Activated CD4-positive, alpha-beta T cell treated with anti-CD3 and anti-CD28 coated beads, Interleukin-2, amount 10 ng/mL, durations not matched to agents 7 days and 5 days (primary cell): ENCODE measurements around the gene KCNK6. TPM values are rescaled to one million over a fixed set of nuclear protein-coding genes. Genes with fewer than 3 reads are reported as not detected.
"Not testable (repeated sequence)": the region's sequence is repeated elsewhere in the genome, so short reads cannot be mapped to it uniquely, and the experiment has no call there.

Experiments
- CTCF ChIA-PET: fragments of 350-600 bp; sonication (Branson Sonifier 250); formaldehyde crosslinking; loops from one replicate; lab custom pipeline; 2021; ENCODE audit warnings: antibody characterized with exemption; lab: Charles Lee
- POLR2A ChIA-PET: fragments of 350-600 bp; sonication (Branson Sonifier 250); formaldehyde crosslinking; loops from one replicate; lab custom pipeline; 2021; ENCODE audit warnings: antibody characterized with exemption; lab: Charles Lee
- DNase-seq: peaks from one replicate; pipeline ENCODE4 v3.0.0-alpha.2; 2020
- H3K27ac Mint-ChIP-seq: one replicate; pipeline ENCODE4 v1.8.0; 2021; ENCODE audit warnings: mild to moderate bottlenecking, moderate library complexity, mixed read lengths
- H3K27me3 Mint-ChIP-seq: one replicate; pipeline ENCODE4 v1.8.0; 2021; ENCODE audit warnings: mixed read lengths
- H3K36me3 Mint-ChIP-seq: one replicate; pipeline ENCODE4 v1.8.0; 2021; ENCODE audit warnings: low read depth, mixed read lengths
- H3K4me1 Mint-ChIP-seq: one replicate; pipeline ENCODE4 v1.8.0; 2021; ENCODE audit warnings: mixed read lengths
- H3K4me3 Mint-ChIP-seq: one replicate; pipeline ENCODE4 v1.8.0; 2021; ENCODE audit warnings: mild to moderate bottlenecking, moderate library complexity, mixed read lengths
- H3K9me3 Mint-ChIP-seq: one replicate; pipeline ENCODE4 v1.8.0; 2021; ENCODE audit warnings: mixed read lengths
- total RNA-seq, 2 experiments: library from RNA; stranded (reverse); gene quantifications; one replicate each; pipeline ENCODE4 v1.2.3, GENCODE V29; 2021

Gene KCNK6
- total RNA-seq, 2 experiments from 2014 or later = 12.6 to 14.0 TPM

DNA sequence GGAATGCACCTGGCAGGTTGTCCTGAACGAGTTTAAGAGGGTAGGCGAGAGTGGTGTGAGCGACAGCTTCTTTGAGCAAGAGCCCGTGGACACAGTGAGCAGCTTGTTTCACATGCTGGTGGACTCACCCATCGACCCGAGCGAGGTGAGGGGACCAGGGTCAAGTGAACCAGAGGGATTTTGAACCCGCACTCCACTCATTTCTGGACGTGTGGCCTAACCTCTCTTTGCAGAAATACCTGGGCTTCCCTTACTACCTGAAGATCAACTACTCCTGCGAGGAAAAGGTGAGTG is 17.7 kb downstream of the KCNK6 start:
- ChIA-PET POLR2A (no interaction called here), CTCF (interaction anchor here (1.0 kb wide), 1 partner anchor 37 kb away, joined by 3 read pairs; the partner anchor contains the start of gene PSMD8)
- H3K27me3 Mint-ChIP-seq = no peaks in the 10 kb centered on the region
- H3K9me3 Mint-ChIP-seq = no peaks in the 10 kb centered on the region
- peak overlapping the region; percentile 97 for H3K27ac Mint-ChIP-seq
- peak; percentile 14 for DNase-seq
- peaks cover 20% of the 10 kb centered on the region for H3K4me1 Mint-ChIP-seq
- no peaks in the 10 kb centered on the region for H3K36me3 Mint-ChIP-seq
- peak overlapping the region; percentile 88 for H3K4me3 Mint-ChIP-seq

DNA sequence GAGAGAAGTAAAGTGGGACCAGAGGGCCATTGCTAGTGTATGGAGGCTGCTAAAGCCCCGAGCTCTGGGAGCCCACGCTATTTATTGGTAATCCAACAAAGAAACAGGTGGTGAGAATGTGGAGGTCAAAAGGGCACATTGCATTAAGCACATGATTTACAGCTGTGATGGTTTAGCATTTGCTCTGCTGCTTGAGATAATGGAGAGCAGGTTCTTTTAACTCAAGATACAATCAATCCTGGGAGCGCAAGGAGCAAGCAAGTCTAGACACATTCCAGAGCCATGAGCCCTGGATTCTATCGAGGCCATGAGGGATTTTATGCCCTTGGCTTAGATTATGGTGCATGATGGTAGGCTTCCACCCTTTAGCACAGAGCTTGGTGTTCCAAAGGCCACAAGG is 19.4 kb downstream of the KCNK6 start:
- not testable (repeated sequence) for H3K27ac Mint-ChIP-seq, H3K36me3 Mint-ChIP-seq, H3K27me3 Mint-ChIP-seq, H3K4me3 Mint-ChIP-seq, H3K9me3 Mint-ChIP-seq, DNase-seq
- H3K4me1 Mint-ChIP-seq = peaks cover 20% of the 10 kb centered on the region
- POLR2A ChIA-PET = interaction anchor here (0.7 kb wide), 1 partner anchor 111 kb away, joined by 6 read pairs; no protein-coding TSS in a partner anchor
- CTCF ChIA-PET = interaction anchor here (0.6 to 1.4 kb wide), 3 partner anchors 14 to 784 kb away, joined by 3 to 7 read pairs (median 4); partner anchors contain the start of gene FAM98C

DNA sequence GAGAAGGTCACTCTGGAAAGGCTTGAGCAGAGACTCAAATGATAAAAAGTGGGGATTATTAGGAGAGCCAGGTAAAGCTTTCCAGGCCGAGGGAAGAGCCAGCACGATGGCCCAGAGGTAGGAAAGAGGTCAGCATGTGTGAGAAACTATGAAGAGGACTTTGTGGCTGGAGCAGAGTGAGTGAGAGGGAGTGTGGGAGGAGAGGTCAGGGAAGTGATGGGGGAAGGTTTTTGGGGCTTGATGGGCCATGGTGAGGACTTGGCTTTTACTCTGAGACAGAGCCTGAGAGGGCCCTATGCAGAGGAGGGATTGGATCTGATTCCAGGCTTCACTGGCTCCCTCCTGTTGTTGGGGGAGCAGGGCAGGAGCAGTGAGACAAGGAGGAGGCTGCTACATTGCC is 21.3 kb downstream of the KCNK6 start:
- Mint-ChIP-seq H3K27ac (peak overlapping the region; percentile 7), H3K4me3 (no peak overlapping the region), H3K27me3 (no peaks in the 10 kb centered on the region), H3K4me1 (peaks cover 17% of the 10 kb centered on the region), H3K36me3 (no peaks in the 10 kb centered on the region), H3K9me3 (no peaks in the 10 kb centered on the region)
- ChIA-PET POLR2A (no interaction called here), CTCF (no interaction called here)
- no peak for DNase-seq

DNA sequence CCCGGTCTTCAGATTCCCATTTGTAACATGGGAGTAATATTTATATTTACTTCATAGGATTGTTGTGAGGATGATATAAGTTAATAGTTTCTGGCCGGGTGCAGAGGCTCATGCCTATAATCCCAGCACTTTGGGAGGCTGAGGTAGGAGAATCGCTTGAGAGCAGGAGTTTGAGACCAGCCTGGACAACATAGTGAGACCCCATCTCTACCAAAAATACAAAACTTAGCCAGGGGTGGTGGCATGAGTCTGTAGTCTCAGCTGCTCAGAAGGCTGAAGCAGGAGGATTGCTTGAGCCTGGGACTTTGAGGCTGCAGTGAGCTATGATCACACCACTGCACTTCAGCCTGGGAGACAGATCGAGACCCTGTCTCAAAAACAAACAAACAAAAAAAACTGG is 27.2 kb downstream of the KCNK6 start:
- Mint-ChIP-seq H3K36me3 (no peaks in the 10 kb centered on the region), H3K9me3 (no peaks in the 10 kb centered on the region), H3K27me3 (no peaks in the 10 kb centered on the region), H3K4me3 (no peak overlapping the region), H3K4me1 (no peaks in the 10 kb centered on the region), H3K27ac (no peak overlapping the region)
- no peak for DNase-seq
- ChIA-PET POLR2A (no interaction called here), CTCF (interaction anchor here (1.3 to 1.5 kb wide), 4 partner anchors 9 to 78 kb away, joined by 3 to 7 read pairs (median 3); partner anchors contain the start of genes CATSPERG and FAM98C)

DNA sequence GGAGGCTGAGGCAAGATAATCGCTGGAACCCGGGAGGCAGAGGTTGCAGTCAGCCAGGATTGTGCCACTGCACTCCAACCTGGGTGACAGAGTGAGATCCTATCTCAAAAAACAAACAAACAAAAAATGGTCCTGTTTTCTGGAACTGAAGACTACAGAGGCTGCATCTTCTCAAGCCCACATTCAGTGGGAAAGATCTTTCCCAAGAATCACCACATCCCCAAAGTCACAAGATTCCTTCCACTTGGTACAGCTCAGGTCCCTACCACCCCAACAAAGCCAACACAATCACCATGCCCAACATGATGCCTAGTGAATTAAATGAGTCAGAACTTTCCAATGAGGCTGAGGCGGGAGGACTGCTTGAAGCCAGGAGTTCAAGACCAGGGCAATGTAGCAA is 31.2 kb downstream of the KCNK6 start:
- H3K27ac Mint-ChIP-seq = no peak overlapping the region
- CTCF ChIA-PET = no interaction called here
- no peaks in the 10 kb centered on the region for H3K27me3 Mint-ChIP-seq
- no peak overlapping the region for H3K4me3 Mint-ChIP-seq
- H3K36me3 Mint-ChIP-seq = no peaks in the 10 kb centered on the region
- H3K9me3 Mint-ChIP-seq = no peaks in the 10 kb centered on the region
- no peak for DNase-seq
- POLR2A ChIA-PET = no interaction called here
- no peaks in the 10 kb centered on the region for H3K4me1 Mint-ChIP-seq

DNA sequence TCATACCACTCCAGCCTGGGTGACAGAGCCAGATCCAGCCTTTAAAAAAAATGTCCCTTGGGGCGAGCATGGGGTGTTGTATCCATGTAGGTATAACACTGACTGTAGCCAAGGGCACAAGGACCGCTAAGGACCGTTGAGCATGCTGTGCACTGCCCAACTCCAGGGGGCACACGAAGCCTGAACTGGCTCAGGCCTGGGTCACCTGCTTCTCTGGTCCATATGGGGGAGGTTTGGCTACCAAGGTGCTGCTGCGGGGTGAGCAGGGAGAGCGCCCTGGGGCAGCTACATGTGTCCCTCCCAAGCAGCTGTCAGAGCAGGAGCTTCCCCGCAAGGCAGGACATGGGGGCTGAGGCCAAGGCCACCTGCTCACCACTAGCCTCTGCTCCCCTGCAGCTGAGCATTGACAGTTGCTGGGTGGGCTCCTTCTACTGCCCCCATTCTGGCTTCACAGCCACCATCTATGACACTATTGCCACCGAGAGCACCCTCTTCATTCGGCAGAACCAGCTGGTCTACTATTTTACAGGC is 32.3 kb downstream of the KCNK6 start:
- Mint-ChIP-seq H3K27me3 (peaks cover 2% of the 10 kb centered on the region), H3K4me1 (no peaks in the 10 kb centered on the region), H3K4me3 (no peak overlapping the region), H3K27ac (no peak overlapping the region), H3K9me3 (no peaks in the 10 kb centered on the region), H3K36me3 (no peaks in the 10 kb centered on the region)
- POLR2A ChIA-PET = no interaction called here
- DNase-seq = no peak
- CTCF ChIA-PET = interaction anchor here (0.5 to 2.0 kb wide), 2 partner anchors 13 to 143 kb away, joined by 3 to 4 read pairs; no protein-coding TSS in a partner anchor

DNA sequence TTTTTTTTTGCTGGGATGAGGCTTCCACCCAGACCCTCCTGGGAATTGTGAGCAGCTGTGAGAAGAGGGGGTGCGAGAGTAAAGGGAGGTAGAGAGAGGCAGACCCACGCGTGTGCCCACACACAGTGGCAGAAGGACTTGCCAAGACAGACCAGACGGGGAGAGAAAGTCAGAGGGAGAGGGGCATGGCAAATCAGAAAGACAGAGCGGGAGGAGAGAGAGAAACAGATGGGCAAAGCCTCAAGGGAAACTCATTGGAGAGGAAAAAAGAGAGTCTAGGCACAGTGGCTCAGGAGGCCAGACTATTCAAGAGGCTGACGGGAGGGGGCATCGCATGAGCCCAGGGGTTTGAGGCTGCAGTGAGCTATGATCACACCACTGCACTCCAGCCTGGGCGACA is 33.0 kb downstream of the KCNK6 start:
- H3K4me1 Mint-ChIP-seq = no peaks in the 10 kb centered on the region
- ChIA-PET POLR2A (no interaction called here), CTCF (interaction anchor here (0.5 to 2.0 kb wide), 2 partner anchors 14 to 142 kb away, joined by 3 to 4 read pairs; no protein-coding TSS in a partner anchor)
- no peak for DNase-seq
- no peaks in the 10 kb centered on the region for H3K36me3 Mint-ChIP-seq
- no peak overlapping the region for H3K27ac Mint-ChIP-seq
- no peak overlapping the region for H3K4me3 Mint-ChIP-seq
- H3K9me3 Mint-ChIP-seq = no peaks in the 10 kb centered on the region
- H3K27me3 Mint-ChIP-seq = peaks cover 2% of the 10 kb centered on the region

DNA sequence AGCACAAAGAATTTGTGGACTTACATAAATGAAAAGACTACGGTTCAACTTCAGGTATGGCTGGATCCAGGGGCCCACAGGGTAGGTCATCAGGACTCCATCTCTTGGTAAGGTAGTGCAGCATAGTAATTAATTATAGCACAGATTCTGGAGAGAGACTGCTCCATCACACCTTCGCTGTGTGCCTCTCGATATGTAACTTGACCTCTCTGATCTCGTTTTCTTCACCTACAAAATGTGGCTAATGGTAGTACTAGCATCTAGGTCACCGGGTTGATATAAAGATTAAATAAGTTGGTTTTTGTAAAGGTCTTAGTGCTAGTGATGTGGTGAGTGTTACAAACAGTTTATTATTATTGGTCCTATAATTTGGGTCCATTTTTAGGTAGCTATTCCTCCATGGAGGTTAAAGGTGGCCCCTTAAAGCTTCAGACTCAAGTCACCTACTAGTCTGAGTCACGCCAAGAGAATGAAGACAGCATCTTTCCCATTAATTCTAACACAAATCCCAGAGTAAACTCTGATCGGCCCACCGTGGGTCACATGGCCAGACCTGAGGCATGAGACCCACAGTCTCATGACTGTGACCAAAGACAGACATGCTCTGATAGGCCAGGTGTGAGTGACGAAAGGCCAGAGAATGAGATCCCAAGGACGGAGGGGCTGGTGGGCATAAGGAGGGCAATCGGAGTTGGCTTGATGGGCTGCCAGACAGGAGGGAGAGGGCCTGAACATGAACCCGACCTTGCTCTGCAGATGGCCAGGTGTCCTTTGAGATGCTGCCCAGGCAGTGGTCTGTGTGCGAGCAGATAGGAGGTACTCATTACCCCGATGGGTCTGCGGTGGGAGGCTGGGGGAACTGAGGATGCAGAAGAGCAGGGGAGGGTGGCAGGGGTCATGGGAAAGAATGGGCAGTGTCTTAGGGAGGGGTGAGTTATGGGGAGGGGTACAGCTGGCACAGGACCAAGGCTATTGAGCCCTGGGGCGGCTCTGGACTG is 36.4 kb downstream of the KCNK6 start:
- Mint-ChIP-seq H3K4me3 (no peak overlapping the region), H3K27ac (no peak overlapping the region), H3K4me1 (peaks cover 5% of the 10 kb centered on the region), H3K36me3 (no peaks in the 10 kb centered on the region), H3K9me3 (no peaks in the 10 kb centered on the region), H3K27me3 (peaks cover 29% of the 10 kb centered on the region)
- no peak for DNase-seq
- POLR2A ChIA-PET = no interaction called here
- CTCF ChIA-PET = no interaction called here

DNA sequence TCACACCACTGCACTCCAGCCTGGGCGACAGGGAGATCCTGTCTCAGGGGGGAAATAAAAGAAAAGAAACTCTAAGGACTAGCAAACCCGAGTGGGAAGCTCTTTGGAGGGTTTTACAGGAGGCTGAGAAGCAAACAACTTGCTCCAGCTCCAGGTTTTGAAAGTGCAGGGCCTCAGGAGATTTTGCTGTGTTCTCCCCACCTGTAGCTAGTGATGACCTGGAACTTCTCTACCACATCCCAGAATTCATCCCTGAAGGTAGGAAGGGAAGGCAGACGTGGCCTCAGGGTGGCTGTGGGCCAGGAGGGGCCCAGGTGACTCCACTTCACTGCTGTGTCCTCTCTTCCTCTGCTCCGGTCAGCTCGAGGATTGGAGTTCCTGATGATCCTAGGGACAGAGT is 38.4 kb downstream of the KCNK6 start:
- Mint-ChIP-seq H3K27me3 (peaks cover 36% of the 10 kb centered on the region), H3K4me1 (peaks cover 18% of the 10 kb centered on the region), H3K27ac (no peak overlapping the region), H3K4me3 (no peak overlapping the region), H3K9me3 (no peaks in the 10 kb centered on the region), H3K36me3 (no peaks in the 10 kb centered on the region)
- CTCF ChIA-PET = interaction anchor here (0.6 to 1.4 kb wide), 5 partner anchors 16 to 58 kb away, joined by 3 to 5 read pairs (median 4); partner anchors contain the start of genes CATSPERG, FAM98C and PSMD8
- POLR2A ChIA-PET = no interaction called here
- no peak for DNase-seq

DNA sequence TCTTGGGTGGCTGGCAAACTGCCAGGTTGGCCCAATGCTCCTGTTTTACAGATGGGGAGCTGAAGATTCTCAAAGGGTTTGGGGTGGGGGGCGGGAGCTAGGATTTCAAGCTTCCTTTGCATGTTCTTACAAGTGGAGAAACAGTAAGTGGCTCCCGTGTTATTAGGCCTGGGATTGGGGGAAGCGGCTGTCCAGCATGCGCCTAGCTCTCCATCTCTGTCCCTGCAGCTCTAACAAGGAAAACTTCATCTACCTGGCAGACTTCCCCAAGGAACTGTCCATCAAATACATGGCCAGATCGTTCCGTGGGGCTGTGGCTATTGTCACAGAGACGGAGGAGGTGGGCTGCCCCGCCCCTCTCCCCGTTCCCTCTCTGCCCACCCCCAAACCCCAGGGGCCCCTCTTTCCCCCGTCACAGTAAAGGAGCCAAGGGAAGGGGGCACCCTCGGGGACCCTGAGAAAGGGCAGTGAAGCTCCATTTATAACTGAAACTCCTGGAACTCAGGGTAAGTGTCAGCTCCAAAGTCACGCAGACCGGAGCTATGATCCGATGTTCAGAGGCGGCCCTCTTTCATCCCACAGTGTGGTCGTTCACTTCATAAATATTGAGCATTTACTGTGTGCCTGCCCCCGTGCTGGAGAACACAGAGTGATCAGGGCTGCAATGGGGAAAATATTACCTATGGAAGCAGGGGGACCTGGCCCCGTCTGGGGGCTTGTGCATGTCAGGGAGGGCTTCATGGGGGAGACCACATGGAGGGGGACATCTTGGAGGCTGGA is 39.8 kb downstream of the KCNK6 start:
- CTCF ChIA-PET = no interaction called here
- no peak for DNase-seq

DNA sequence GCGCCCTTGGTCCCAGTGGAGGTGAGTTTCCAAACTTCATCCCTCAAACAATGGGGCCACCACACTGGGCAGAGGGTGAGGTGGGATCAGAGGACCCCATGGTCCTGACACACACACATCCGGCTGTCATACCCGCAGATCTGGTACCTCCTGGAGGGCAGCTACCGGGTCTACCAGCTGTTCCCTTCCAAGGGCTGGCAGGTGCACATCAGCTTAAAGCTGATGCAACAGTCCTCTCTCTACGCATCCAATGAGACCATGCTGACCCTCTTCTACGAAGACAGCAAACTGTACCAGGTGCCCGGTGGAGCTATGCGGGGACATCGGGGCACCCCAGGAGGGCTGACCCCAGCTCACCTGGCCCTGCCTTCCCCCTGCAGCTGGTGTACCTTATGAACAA is 40.7 kb downstream of the KCNK6 start:
- POLR2A ChIA-PET = no interaction called here
- peaks cover 19% of the 10 kb centered on the region for H3K4me1 Mint-ChIP-seq
- H3K27me3 Mint-ChIP-seq = peaks cover 36% of the 10 kb centered on the region

More for the DNA sequence above, 39.8 kb downstream of the KCNK6 start:
- POLR2A ChIA-PET = interaction anchor here (0.7 kb wide), 1 partner anchor 35 kb away, joined by 4 read pairs; no protein-coding TSS in a partner anchor
- Mint-ChIP-seq H3K27me3 (peaks cover 36% of the 10 kb centered on the region), H3K4me1 (peaks cover 19% of the 10 kb centered on the region), H3K9me3 (no peaks in the 10 kb centered on the region), H3K36me3 (no peaks in the 10 kb centered on the region), H3K27ac (no peak overlapping the region), H3K4me3 (no peak overlapping the region)

DNA sequence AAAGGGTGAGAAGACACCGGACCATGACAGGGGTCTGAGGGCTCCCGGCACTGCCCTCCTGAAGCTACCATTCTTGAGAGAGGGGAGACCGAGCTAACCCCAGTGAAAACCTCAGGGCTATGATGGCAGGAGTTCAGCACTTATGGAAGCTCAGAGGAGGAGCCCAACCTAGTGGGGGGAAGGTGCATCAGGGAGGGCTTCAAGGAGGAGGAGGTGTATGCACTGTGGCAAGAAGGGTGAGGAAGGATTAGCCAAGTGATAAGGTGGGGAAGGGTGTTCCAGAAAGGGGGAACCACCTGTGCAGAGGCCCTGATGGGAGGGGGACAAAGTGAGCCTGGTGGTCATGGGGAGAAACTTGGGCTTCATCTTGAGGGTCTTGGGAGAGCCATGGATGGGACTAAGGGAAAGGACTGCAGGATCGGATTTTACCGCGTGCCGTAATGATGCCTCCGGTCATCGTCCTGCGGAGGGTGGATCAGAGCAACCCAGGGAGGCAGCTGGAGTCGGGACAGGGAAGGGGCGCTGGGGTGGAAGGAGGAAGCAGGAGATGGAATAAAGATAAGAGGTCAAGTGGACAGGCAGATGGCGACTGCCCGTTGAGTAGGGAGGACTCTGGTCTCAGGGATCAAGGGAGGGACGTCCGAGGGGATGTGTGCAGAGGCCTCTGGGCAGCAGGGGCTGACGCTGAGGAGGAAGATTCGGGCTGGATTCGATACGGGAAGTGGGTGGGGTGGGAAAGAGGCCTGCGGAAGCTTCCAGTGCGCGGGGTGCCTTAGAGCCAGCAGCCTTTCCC is 41.4 kb downstream of the KCNK6 start:
- H3K4me1 Mint-ChIP-seq = peaks cover 19% of the 10 kb centered on the region
- peak overlapping the region; percentile 81 for H3K4me3 Mint-ChIP-seq
- no peak for DNase-seq
- H3K27ac Mint-ChIP-seq = no peak overlapping the region
- POLR2A ChIA-PET = no interaction called here
- no peaks in the 10 kb centered on the region for H3K36me3 Mint-ChIP-seq
- peaks cover 36% of the 10 kb centered on the region for H3K27me3 Mint-ChIP-seq
- CTCF ChIA-PET = interaction anchor here (3.1 kb wide), 1 partner anchor 13 kb away, joined by 13 read pairs; the partner anchor contains the start of gene PSMD8
- H3K9me3 Mint-ChIP-seq = no peaks in the 10 kb centered on the region

More for the DNA sequence above, 40.7 kb downstream of the KCNK6 start:
- Mint-ChIP-seq H3K36me3 (no peaks in the 10 kb centered on the region), H3K9me3 (no peaks in the 10 kb centered on the region), H3K4me3 (peak overlapping the region; percentile 81), H3K27ac (no peak overlapping the region)
- DNase-seq = no peak
- CTCF ChIA-PET = interaction anchor here (0.7 to 3.1 kb wide), 2 partner anchors 14 to 24 kb away, joined by 3 to 13 read pairs; partner anchors contain the start of genes CATSPERG and PSMD8
